CD14-positive monocyte (primary cell): ENCODE data around the gene TMED9. TPM values are rescaled to one million over a fixed set of nuclear protein-coding genes. Genes with fewer than 3 reads are reported as not detected.

Experiments
- DNase-seq, 3 donors: peaks; one replicate each; pipeline ENCODE4 v3.0.0-alpha.2; 2011 to 2022
- H2AFZ ChIP-seq: 2 replicates; pipeline ENCODE4 v1.6.0; 2012; ENCODE audit warnings: mild to moderate bottlenecking, low read depth, low read length, inconsistent platforms; ENCODE audit not compliant: insufficient read depth, poor library complexity, severe bottlenecking
- H3K27ac ChIP-seq, 2 donors: 1 replicate in 1 of 2; 2 replicates in 1 of 2; pipeline ENCODE4 v1.5.1; 2012 to 2013; ENCODE audit warnings: low read length in 2 of 2, control low read depth in 1 of 2, inconsistent platforms in 1 of 2, low read depth in 1 of 2, mild to moderate bottlenecking in 1 of 2
- H3K27me3 ChIP-seq, 2 donors: one replicate each; pipeline versions ENCODE4 v1.6.0 to v1.6.1; 2011 to 2013; ENCODE audit warnings: low read length in 2 of 2; ENCODE audit not compliant: control insufficient read depth in 2 of 2, insufficient read depth in 2 of 2
- H3K36me3 ChIP-seq, 2 donors: replicated peaks in 1 of 2; 1 replicate in 1 of 2; 2 replicates in 1 of 2; pipeline versions ENCODE4 v1.5.1 to v1.6.1; 2012 to 2013; ENCODE audit warnings: low read length in 2 of 2, control low read depth in 1 of 2, inconsistent platforms in 1 of 2, mild to moderate bottlenecking in 1 of 2; ENCODE audit not compliant: insufficient read depth in 2 of 2, control insufficient read depth in 1 of 2
- H3K4me1 ChIP-seq, 2 donors: 1 replicate in 1 of 2; 2 replicates in 1 of 2; pipeline versions ENCODE4 v1.5.1 to v1.6.1; 2012 to 2013; ENCODE audit warnings: low read length in 2 of 2, control low read depth in 1 of 2, inconsistent platforms in 1 of 2, mild to moderate bottlenecking in 1 of 2, moderate library complexity in 1 of 2; ENCODE audit not compliant: insufficient read depth in 2 of 2, control insufficient read depth in 1 of 2
- H3K4me2 ChIP-seq: replicated peaks from 2 replicates; pipeline ENCODE3; 2012; ENCODE audit warnings: low read length, moderate library complexity, mild to moderate bottlenecking; ENCODE audit not compliant: poor library complexity, severe bottlenecking; ENCODE audit errors: extremely low read depth
- H3K4me3 ChIP-seq, 3 experiments: fragments of 200-600 bp in 1 of 3; sonication (generic) in 1 of 3; replicated peaks in 1 of 3; 1 replicate in 2 of 3; 2 replicates in 1 of 3; pipeline ENCODE4 v1.5.1; 2011 to 2013; ENCODE audit warnings: low read length in 3 of 3, mild to moderate bottlenecking in 3 of 3, control low read depth in 2 of 3, low read depth in 2 of 3, inconsistent platforms in 1 of 3, moderate library complexity in 1 of 3
- H3K79me2 ChIP-seq: 2 replicates; pipeline ENCODE4 v1.6.0; 2012; ENCODE audit warnings: mild to moderate bottlenecking, control low read depth, inconsistent platforms, low read length, moderate library complexity; ENCODE audit not compliant: insufficient read depth
- H3K9ac ChIP-seq: 2 replicates; pipeline ENCODE4 v1.6.0; 2017; ENCODE audit warnings: low read length, mild to moderate bottlenecking; ENCODE audit not compliant: insufficient read depth, poor library complexity, severe bottlenecking
- H3K9me3 ChIP-seq, 2 donors: replicated peaks in 1 of 2; 1 replicate in 1 of 2; 2 replicates in 1 of 2; pipeline versions ENCODE4 v1.5.1 to v1.6.1; 2012 to 2013; ENCODE audit warnings: low read length in 2 of 2, control low read depth in 1 of 2; ENCODE audit not compliant: control insufficient read depth in 1 of 2, insufficient read depth in 1 of 2
- H4K20me1 ChIP-seq: 2 replicates; pipeline ENCODE4 v1.6.0; 2012; ENCODE audit warnings: mild to moderate bottlenecking, low read length, control low read depth, moderate library complexity; ENCODE audit not compliant: insufficient read depth
- H3K27ac Mint-ChIP-seq, 7 donors: one replicate each; pipeline ENCODE4 v1.8.0; 2020; ENCODE audit warnings: mild to moderate bottlenecking in 7 of 7, mixed read lengths in 7 of 7, moderate library complexity in 6 of 7, inconsistent platforms in 2 of 7
- H3K27me3 Mint-ChIP-seq, 3 donors: one replicate each; pipeline ENCODE4 v1.8.0; 2021 to 2022; ENCODE audit warnings: low read depth in 3 of 3, mild to moderate bottlenecking in 3 of 3, mixed read lengths in 3 of 3, moderate library complexity in 3 of 3, inconsistent platforms in 1 of 3
- H3K36me3 Mint-ChIP-seq, 2 donors: one replicate each; pipeline ENCODE4 v1.8.0; 2020; ENCODE audit warnings: mixed read lengths in 2 of 2, inconsistent platforms in 1 of 2, mild to moderate bottlenecking in 1 of 2
- H3K4me1 Mint-ChIP-seq: one replicate; pipeline ENCODE4 v1.8.0; 2020; ENCODE audit warnings: mild to moderate bottlenecking, mixed read lengths
- H3K4me3 Mint-ChIP-seq, 2 donors: one replicate each; pipeline ENCODE4 v1.8.0; 2020; ENCODE audit warnings: mild to moderate bottlenecking in 2 of 2, mixed read lengths in 2 of 2, moderate library complexity in 1 of 2
- H3K9me3 Mint-ChIP-seq, 7 donors: one replicate each; pipeline ENCODE4 v1.8.0; 2020 to 2022; ENCODE audit warnings: mixed read lengths in 7 of 7, mild to moderate bottlenecking in 6 of 7, moderate library complexity in 6 of 7, inconsistent platforms in 2 of 7
- WGBS: methylation state at CpG from one replicate; pipeline ENCODE4 v1.1.5; 2013; ENCODE audit warnings: missing lambda C conversion rate; ENCODE audit not compliant: insufficient coverage; 5-methylcytosine and 5-hydroxymethylcytosine counted together
- intact Hi-C, 2 donors: fragments of 100-400 bp; cut with micrococcal nuclease; formaldehyde crosslinking; loops; one replicate each; pipeline versions ENCODE4 v1.15.0 to v1.15.1; 2023
- polyA plus RNA-seq, 3 donors: library from polyadenylated mRNA; depleted of rRNA in 1 of 3; unstranded in 2 of 3; stranded (reverse) in 1 of 3; fragments of 300-500 nt in 2 of 3; fragments of >200 nt in 1 of 3; fragmentation: Illumina TruSeq in 2 of 3; gene quantifications; 1 replicate in 2 of 3; 2 replicates in 1 of 3; pipeline ENCODE4 v1.2.3, GENCODE V29; 2012 to 2021
- TF ChIP-seq, protein P1 (sequence below): fragments of 200-600 bp; IDR thresholded peaks from one replicate; pipeline ENCODE4 v1.8.0; 2022; ENCODE audit warnings: antibody characterized with exemption, mild to moderate bottlenecking

Gene TMED9
- polyA plus RNA-seq, 3 donors = 98.2 to 150 (median 136) TPM

DNA sequence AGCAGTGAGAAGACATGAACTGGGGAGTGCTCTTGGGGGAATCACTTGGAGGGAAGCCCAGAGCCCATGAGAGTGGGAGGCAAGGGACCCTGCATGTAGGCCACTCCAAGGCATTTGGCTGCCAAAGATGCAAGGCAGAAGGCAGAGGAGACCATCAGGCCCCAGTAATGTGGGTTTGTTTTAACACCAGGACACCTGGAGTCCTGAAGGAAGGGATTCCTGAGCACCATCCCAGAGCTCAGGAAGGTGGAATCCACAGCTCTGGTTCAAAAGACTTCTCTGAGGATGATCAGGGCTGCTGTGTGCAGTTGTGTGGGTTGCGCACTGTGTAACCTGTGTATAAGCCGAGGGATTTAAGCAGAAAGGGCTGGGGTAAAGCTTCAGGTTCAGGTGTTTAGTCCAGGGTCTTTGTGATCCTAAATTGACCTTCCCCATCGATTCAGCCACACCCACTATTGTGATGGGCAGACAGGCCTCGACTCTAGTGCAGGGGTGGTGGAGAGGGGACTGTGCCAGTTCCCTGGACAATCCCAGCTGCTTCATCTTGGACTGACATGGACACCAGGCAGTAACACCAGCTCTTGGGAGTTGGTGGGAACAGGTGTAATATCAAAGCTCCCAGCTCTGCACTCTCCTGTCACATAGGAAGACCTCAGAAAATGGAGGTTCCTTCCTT lies 18.9 kb downstream of the TMED9 start:
- no peaks in the 10 kb centered on the region for H3K9me3 Mint-ChIP-seq
- DNase-seq = no peak
- Histone ChIP-seq H4K20me1 (peaks cover 15% of the 10 kb centered on the region), H3K9me3 (no peaks in the 10 kb centered on the region), H3K36me3 (peaks cover 3 to 38% of the 10 kb centered on the region in 2 donors), H3K27ac (no peak overlapping the region), H3K4me1 (no peaks in the 10 kb centered on the region), H2AFZ (no peak overlapping the region), H3K9ac (no peak overlapping the region), H3K27me3 (no peaks in the 10 kb centered on the region), H3K79me2 (no peaks in the 10 kb centered on the region), H3K4me2 (no peak overlapping the region), H3K4me3 (no peak overlapping the region)
- TF ChIP-seq, protein P1, sequence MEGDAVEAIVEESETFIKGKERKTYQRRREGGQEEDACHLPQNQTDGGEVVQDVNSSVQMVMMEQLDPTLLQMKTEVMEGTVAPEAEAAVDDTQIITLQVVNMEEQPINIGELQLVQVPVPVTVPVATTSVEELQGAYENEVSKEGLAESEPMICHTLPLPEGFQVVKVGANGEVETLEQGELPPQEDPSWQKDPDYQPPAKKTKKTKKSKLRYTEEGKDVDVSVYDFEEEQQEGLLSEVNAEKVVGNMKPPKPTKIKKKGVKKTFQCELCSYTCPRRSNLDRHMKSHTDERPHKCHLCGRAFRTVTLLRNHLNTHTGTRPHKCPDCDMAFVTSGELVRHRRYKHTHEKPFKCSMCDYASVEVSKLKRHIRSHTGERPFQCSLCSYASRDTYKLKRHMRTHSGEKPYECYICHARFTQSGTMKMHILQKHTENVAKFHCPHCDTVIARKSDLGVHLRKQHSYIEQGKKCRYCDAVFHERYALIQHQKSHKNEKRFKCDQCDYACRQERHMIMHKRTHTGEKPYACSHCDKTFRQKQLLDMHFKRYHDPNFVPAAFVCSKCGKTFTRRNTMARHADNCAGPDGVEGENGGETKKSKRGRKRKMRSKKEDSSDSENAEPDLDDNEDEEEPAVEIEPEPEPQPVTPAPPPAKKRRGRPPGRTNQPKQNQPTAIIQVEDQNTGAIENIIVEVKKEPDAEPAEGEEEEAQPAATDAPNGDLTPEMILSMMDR = no peak
- WGBS = 100% methylated on average over 1 of the region's 4 CpGs
- no peak overlapping the region for H3K27ac Mint-ChIP-seq
- H3K36me3 Mint-ChIP-seq = peaks cover 31 to 56% of the 10 kb centered on the region in 2 donors
- H3K27me3 Mint-ChIP-seq = peaks cover 0 to 1% (median 1%) of the 10 kb centered on the region in 3 donors
- H3K4me1 Mint-ChIP-seq = peaks cover 10% of the 10 kb centered on the region
- no peak overlapping the region for H3K4me3 Mint-ChIP-seq
- intact Hi-C loops = no loop called here

DNA sequence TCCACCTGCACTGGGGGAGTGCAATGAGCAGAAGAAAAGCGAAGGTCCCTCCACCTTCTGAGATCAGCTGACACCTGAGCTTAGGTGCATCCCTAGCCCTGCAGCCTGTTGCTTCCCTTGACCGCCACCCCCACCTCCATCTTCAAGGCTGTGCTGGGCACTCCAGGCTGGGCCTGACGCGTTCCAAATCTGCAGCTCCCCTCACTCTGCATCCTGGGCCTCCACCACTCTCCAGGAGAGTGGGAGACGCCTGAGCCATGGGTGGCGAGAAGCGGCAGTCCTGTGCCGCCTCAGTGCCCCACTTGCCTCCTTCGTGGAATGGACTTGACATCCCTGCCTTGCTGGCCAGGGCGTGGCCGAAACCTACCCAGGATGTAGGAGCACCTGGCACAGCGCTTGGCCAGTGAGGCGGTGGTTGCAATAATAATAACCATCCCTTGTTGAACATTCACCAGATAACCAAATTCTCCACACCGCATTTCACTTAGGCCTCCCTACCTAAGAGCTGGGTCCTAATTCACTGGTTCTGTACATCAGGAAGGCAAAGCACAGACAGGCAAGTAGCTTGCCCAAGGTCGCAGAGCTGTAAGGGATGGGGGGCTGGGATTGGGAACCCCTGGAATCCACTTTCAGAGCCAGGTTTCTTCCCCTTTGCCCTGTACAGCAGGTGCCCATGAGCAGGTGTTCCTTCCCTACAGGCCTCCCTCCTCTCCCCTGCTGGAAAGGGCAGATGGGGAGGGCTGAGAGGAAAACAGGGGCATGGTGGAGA lies 19.6 kb downstream of the TMED9 start:
- Histone ChIP-seq H3K27ac (no peak overlapping the region), H3K36me3 (peaks cover 8 to 38% of the 10 kb centered on the region in 2 donors), H3K79me2 (no peaks in the 10 kb centered on the region), H3K4me3 (no peak overlapping the region), H3K4me2 (no peak overlapping the region), H4K20me1 (peaks cover 15% of the 10 kb centered on the region), H3K4me1 (no peaks in the 10 kb centered on the region), H2AFZ (no peak overlapping the region), H3K9ac (no peak overlapping the region), H3K27me3 (no peaks in the 10 kb centered on the region), H3K9me3 (no peaks in the 10 kb centered on the region)
- no peak overlapping the region for H3K27ac Mint-ChIP-seq
- 96% methylated on average over 12 of the region's 15 CpGs for WGBS
- H3K4me1 Mint-ChIP-seq = peaks cover 10% of the 10 kb centered on the region
- H3K4me3 Mint-ChIP-seq = no peak overlapping the region
- no peaks in the 10 kb centered on the region for H3K9me3 Mint-ChIP-seq
- TF ChIP-seq, protein P1 = no peak
- peaks cover 31 to 56% of the 10 kb centered on the region in 2 donors for H3K36me3 Mint-ChIP-seq
- peaks cover 0 to 1% (median 1%) of the 10 kb centered on the region in 3 donors for H3K27me3 Mint-ChIP-seq
- intact Hi-C loops = no loop called here
- DNase-seq = no peak
